Measurements from ENCODE around the gene MIOX. TPM values are rescaled to one million over a fixed set of nuclear protein-coding genes. Genes with fewer than 3 reads are reported as not detected.

The MIOX gene
- total and polyA plus RNA-seq, 2 of the 13 experiments (the other 11 are each of a cell fraction or from before 2014, with no cell fraction given) = 1.5 to 2.9 TPM

DNA sequence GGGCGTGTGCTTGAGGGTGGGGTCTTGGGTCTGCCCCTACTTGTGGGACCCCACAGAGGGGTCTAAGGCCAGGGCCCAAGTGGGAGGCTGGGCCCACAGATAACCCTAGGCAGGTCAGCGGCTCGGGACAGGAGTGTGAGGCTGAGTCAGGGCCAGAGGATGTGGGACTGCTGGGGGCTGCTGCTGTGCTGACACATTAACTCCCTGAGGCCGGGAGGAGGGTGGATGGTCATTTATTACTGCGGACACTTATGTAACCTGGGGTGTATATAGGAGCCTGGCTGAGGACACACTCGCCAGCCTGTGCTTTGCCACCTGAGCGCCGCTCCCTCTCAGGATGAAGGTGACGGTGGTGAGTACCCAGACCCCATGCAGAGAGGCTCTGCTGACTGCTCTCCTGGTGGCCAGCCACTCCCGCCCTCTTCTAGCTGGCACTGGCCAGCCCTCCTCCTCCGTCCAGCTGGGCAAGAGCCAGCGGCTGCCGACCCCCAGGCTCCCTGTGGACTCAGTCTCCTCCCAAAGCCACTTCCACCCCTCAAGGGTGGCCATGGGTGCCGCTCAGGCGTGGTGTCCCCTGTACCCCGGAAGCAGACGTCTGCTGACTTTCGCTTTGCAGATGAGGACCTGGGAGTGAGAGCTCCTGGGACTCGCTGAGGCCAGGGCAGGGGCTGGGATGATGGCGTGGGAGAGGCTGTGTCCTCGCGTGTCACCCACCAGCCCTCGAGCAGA, at the start of gene MIOX (continued):
- TF ChIP-seq GABPA (IDR thresholded peaks at IDR 0.05; ENCODE audit: low read depth, low read length) = no peak
- TF ChIP-seq GABPA (CRISPR knock-in tag; IDR thresholded peaks at IDR 0.05; ENCODE audit: low read depth) = peak; percentile 77
- TF ChIP-seq GATA4 (IDR thresholded peaks at IDR 0.05; ENCODE audit: borderline replicate concordance, low read depth) = no peak
- TF ChIP-seq EED (CRISPR knock-in tag; IDR thresholded peaks at IDR 0.05) = 0 out of 2 replicates have a peak, but pooled peaks have one; percentile 35
- TF ChIP-seq ZNF253 (CRISPR knock-in tag; IDR thresholded peaks at IDR 0.05; ENCODE audit: borderline replicate concordance) = no peak
- TF ChIP-seq NR2C2 (CRISPR knock-in tag; IDR thresholded peaks at IDR 0.05; ENCODE audit: borderline replicate concordance) = peak; percentile 94
- 0 out of 2 replicates have a peak, but pooled peaks have one; percentile 43 for TF ChIP-seq HMGXB3 (CRISPR knock-in tag; IDR thresholded peaks at IDR 0.05; ENCODE audit: borderline replicate concordance)
- 0 out of 2 replicates have a peak, but pooled peaks have one; percentile 30 for TF ChIP-seq HNF1B (CRISPR knock-in tag; IDR thresholded peaks at IDR 0.05)
- no peak for TF ChIP-seq ZNF841 (CRISPR knock-in tag; IDR thresholded peaks at IDR 0.05; ENCODE audit: borderline replicate concordance)
- TF ChIP-seq, protein P1, sequence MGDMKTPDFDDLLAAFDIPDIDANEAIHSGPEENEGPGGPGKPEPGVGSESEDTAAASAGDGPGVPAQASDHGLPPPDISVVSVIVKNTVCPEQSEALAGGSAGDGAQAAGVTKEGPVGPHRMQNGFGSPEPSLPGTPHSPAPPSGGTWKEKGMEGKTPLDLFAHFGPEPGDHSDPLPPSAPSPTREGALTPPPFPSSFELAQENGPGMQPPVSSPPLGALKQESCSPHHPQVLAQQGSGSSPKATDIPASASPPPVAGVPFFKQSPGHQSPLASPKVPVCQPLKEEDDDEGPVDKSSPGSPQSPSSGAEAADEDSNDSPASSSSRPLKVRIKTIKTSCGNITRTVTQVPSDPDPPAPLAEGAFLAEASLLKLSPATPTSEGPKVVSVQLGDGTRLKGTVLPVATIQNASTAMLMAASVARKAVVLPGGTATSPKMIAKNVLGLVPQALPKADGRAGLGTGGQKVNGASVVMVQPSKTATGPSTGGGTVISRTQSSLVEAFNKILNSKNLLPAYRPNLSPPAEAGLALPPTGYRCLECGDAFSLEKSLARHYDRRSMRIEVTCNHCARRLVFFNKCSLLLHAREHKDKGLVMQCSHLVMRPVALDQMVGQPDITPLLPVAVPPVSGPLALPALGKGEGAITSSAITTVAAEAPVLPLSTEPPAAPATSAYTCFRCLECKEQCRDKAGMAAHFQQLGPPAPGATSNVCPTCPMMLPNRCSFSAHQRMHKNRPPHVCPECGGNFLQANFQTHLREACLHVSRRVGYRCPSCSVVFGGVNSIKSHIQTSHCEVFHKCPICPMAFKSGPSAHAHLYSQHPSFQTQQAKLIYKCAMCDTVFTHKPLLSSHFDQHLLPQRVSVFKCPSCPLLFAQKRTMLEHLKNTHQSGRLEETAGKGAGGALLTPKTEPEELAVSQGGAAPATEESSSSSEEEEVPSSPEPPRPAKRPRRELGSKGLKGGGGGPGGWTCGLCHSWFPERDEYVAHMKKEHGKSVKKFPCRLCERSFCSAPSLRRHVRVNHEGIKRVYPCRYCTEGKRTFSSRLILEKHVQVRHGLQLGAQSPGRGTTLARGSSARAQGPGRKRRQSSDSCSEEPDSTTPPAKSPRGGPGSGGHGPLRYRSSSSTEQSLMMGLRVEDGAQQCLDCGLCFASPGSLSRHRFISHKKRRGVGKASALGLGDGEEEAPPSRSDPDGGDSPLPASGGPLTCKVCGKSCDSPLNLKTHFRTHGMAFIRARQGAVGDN (CRISPR knock-in tag; IDR thresholded peaks at IDR 0.05) = peak; percentile 87
- no peak for TF ChIP-seq SETDB1 (CRISPR knock-in tag; IDR thresholded peaks at IDR 0.05; ENCODE audit: borderline replicate concordance)
- TF ChIP-seq HES4 (CRISPR knock-in tag; IDR thresholded peaks at IDR 0.05; ENCODE audit: borderline replicate concordance) = 0 out of 2 replicates have a peak, but pooled peaks have one; percentile 35
- peak; percentile 0; the same call in 1 of the 2 replicates for TF ChIP-seq ZBTB26 (CRISPR knock-in tag; IDR thresholded peaks at IDR 0.05; ENCODE audit: borderline replicate concordance)
- no peak for TF ChIP-seq AGO2 (optimal IDR thresholded peaks at IDR 0.05; ENCODE audit: low read depth, low read length)
